HepG2 (cell line): ENCODE data around the gene SIAH2. TPM values are rescaled to one million over a fixed set of nuclear protein-coding genes. Genes with fewer than 3 reads are reported as not detected.
A peak's percentile ranks its signal among the peaks of the same experiment; 100 is the strongest.

Experiments used
- CCAR2 ChIP-seq: fragments of 200-400 bp; formaldehyde crosslinking; optimal IDR thresholded peaks from 2 replicates; pipeline ENCODE3; 2018; ENCODE audit warnings: low read depth, mild to moderate bottlenecking, low read length, moderate library complexity
- CHD2 ChIP-seq: IDR thresholded peaks from 2 replicates; pipeline ENCODE4 v1.6.1; 2011; ENCODE audit warnings: low read depth, low read length, improper control_type of control experiment
- CHD4 ChIP-seq: fragments of 200-600 bp; sonication (generic); IDR thresholded peaks from 2 replicates; pipeline ENCODE4 v1.7.0; 2017; ENCODE audit warnings: mild to moderate bottlenecking, low read length, borderline replicate concordance
- DNMT3B ChIP-seq: conservative IDR thresholded peaks from 2 replicates; pipeline ENCODE4 v1.6.1; 2016; ENCODE audit warnings: missing biosample characterization, control low read depth
- DR1 ChIP-seq: sonication (generic); formaldehyde crosslinking; IDR thresholded peaks from 2 replicates; pipeline ENCODE4 v1.8.0; 2021; ENCODE audit warnings: mild to moderate bottlenecking, missing genetic modification reagents, inconsistent platforms
- NFIB ChIP-seq: sonication (generic); formaldehyde crosslinking; IDR thresholded peaks from 2 replicates; pipeline ENCODE4 v1.9.0; 2021; ENCODE audit warnings: missing genetic modification reagents, mild to moderate bottlenecking, borderline replicate concordance
- NKX3-1 ChIP-seq: sonication (generic); formaldehyde crosslinking; IDR thresholded peaks from 2 replicates; pipeline ENCODE4 v1.5.0; 2020; ENCODE audit warnings: missing genetic modification reagents
- SRSF1 ChIP-seq: fragments of 200-400 bp; formaldehyde crosslinking; optimal IDR thresholded peaks from 2 replicates; pipeline ENCODE3; 2017; ENCODE audit warnings: mild to moderate bottlenecking, low read depth, low read length, moderate library complexity
- ZFP36L1 ChIP-seq: sonication (generic); formaldehyde crosslinking; IDR thresholded peaks from 2 replicates; pipeline ENCODE4 v1.8.0; 2022; ENCODE audit warnings: mild to moderate bottlenecking, missing genetic modification reagents, moderate library complexity
- ZFY ChIP-seq: sonication (generic); formaldehyde crosslinking; IDR thresholded peaks from 2 replicates; pipeline ENCODE4 v1.4.0; 2020; ENCODE audit warnings: missing genetic modification reagents
- ZNF143 ChIP-seq: sonication (generic); formaldehyde crosslinking; IDR thresholded peaks from 2 replicates; pipeline ENCODE4 v1.4.0; 2020; ENCODE audit warnings: missing genetic modification reagents
- ZNF451 ChIP-seq: sonication (generic); formaldehyde crosslinking; IDR thresholded peaks from 2 replicates; pipeline ENCODE4 v1.5.0; 2020; ENCODE audit warnings: mild to moderate bottlenecking, missing genetic modification reagents
- ZNF496 ChIP-seq: sonication (generic); formaldehyde crosslinking; IDR thresholded peaks from 2 replicates; pipeline ENCODE4 v1.8.1; 2023; ENCODE audit warnings: mild to moderate bottlenecking, moderate library complexity, missing genetic modification reagents; ENCODE audit not compliant: insufficient replicate concordance
- ZNF558 ChIP-seq: sonication (generic); formaldehyde crosslinking; IDR thresholded peaks from 2 replicates; pipeline ENCODE4 v1.9.0; 2022; ENCODE audit warnings: mild to moderate bottlenecking, missing genetic modification reagents, borderline replicate concordance
- ZNF660 ChIP-seq: sonication (generic); formaldehyde crosslinking; IDR thresholded peaks from 2 replicates; pipeline ENCODE4 v1.5.1; 2020; ENCODE audit warnings: mild to moderate bottlenecking, low read depth, missing genetic modification reagents, borderline replicate concordance
- ZNF749 ChIP-seq: sonication (generic); formaldehyde crosslinking; IDR thresholded peaks from 2 replicates; pipeline ENCODE4 v1.8.0; 2022; ENCODE audit warnings: mild to moderate bottlenecking, missing genetic modification reagents, moderate library complexity, borderline replicate concordance
- ZNF772 ChIP-seq: sonication (generic); formaldehyde crosslinking; IDR thresholded peaks from 2 replicates; pipeline ENCODE4 v1.5.0; 2020; ENCODE audit warnings: mild to moderate bottlenecking, missing genetic modification reagents
- ZNF883 ChIP-seq: sonication (generic); formaldehyde crosslinking; IDR thresholded peaks from 2 replicates; pipeline ENCODE4 v1.5.1; 2020; ENCODE audit warnings: mild to moderate bottlenecking, missing genetic modification reagents; ENCODE audit errors: not compliant biosample characterization
- polyA plus RNA-seq, 8 experiments: library from polyadenylated mRNA; depleted of rRNA in 3 of 8; stranded (reverse) in 7 of 8; unstranded in 1 of 8; fragments of >200 nt; fragmentation: Illumina TruSeq in 4 of 8; extraction: Trizol in 4 of 8; gene quantifications; 2 replicates each; pipeline versions ENCODE4 v1.2.1 to v1.2.3, GENCODE V29; 2011 to 2016; ENCODE audit warnings: low read depth in 4 of 8, missing spikeins in 1 of 8, mixed read lengths in 1 of 8; ENCODE audit not compliant: insufficient read depth in 1 of 8
- total RNA-seq, 5 experiments: library from RNA; depleted of rRNA; stranded (reverse); fragments of >200 nt; fragmentation: Illumina TruSeq; extraction: Trizol; gene quantifications; 2 replicates each; pipeline ENCODE4 v1.2.3, GENCODE V29; 2016; ENCODE audit warnings: low read depth in 1 of 5
- TF ChIP-seq, protein P1 (sequence below): sonication (generic); formaldehyde crosslinking; IDR thresholded peaks from 2 replicates; pipeline ENCODE4 v1.8.0; 2022; ENCODE audit warnings: missing genetic modification reagents, mild to moderate bottlenecking, moderate library complexity, borderline replicate concordance
- TF ChIP-seq, protein P2 (sequence below): IDR thresholded peaks from 2 replicates; pipeline ENCODE4 v1.6.1; 2016; ENCODE audit warnings: low read depth, borderline replicate concordance
- TF ChIP-seq, protein P3 (sequence below): sonication (generic); formaldehyde crosslinking; IDR thresholded peaks from 2 replicates; pipeline ENCODE4 v1.4.0; 2020; ENCODE audit warnings: missing genetic modification reagents
- TF ChIP-seq, protein P4 (sequence below): sonication (generic); formaldehyde crosslinking; IDR thresholded peaks from 2 replicates; pipeline ENCODE4 v1.4.0; 2020; ENCODE audit warnings: mild to moderate bottlenecking, missing genetic modification reagents

SIAH2 gene
- total and polyA plus RNA-seq, 2 of the 13 experiments (the other 11 are each of a cell fraction or from before 2014, with no cell fraction given): 71.8 to 117 TPM

DNA sequence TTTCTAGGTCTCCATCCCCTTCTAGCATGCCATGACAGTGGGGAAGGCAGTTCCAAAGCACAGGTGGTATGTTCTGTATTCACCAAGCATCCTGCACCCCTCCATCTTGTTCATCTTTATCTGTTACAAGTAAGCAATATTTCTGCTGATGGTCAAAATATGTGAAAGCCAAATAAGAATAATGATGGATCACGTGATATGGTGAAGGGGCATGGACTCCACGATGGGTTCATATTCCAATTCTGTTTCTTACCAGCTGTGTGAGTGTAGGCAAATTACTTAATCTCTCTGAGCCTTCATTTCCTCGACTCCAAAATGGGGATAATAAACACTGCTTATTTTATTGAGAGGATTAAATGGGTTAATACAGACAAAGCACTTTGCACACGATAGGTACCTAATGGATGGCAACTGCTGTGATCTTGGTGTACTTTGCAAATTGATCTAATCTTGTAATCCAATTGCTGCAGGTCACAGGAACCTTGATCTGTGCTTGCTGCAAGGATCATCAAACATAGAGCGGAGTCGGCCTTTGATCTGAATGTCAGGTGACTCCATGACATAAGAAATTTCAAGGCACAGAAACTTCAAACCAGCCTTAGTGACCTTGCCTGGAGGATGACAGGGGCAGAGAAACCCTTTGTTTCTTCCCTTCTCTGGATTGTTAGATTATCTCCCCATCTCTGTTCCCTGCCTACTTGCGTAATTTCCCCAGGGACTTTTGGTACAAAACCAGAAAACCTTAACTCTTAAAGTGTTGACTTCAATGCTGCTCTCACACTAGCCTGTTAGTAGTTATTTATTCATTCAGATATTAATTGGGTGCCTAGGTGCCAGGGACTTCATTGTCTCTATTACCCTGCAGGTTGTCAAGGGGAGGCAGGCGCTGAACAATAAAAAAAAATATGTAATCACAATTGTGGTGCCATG lies 25.8 kb downstream of the SIAH2 start (continued):
- TF ChIP-seq, protein P1, sequence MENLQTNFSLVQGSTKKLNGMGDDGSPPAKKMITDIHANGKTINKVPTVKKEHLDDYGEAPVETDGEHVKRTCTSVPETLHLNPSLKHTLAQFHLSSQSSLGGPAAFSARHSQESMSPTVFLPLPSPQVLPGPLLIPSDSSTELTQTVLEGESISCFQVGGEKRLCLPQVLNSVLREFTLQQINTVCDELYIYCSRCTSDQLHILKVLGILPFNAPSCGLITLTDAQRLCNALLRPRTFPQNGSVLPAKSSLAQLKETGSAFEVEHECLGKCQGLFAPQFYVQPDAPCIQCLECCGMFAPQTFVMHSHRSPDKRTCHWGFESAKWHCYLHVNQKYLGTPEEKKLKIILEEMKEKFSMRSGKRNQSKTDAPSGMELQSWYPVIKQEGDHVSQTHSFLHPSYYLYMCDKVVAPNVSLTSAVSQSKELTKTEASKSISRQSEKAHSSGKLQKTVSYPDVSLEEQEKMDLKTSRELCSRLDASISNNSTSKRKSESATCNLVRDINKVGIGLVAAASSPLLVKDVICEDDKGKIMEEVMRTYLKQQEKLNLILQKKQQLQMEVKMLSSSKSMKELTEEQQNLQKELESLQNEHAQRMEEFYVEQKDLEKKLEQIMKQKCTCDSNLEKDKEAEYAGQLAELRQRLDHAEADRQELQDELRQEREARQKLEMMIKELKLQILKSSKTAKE: peak; percentile 85
- TF ChIP-seq ZNF660 (no peak), ZNF451 (CRISPR knock-in tag) (no peak), NFIB (CRISPR knock-in tag) (no peak), ZNF496 (CRISPR knock-in tag) (no peak), ZFY (CRISPR knock-in tag) (0 out of 2 replicates have a peak, but pooled peaks have one; percentile 8), ZFP36L1 (CRISPR knock-in tag) (no peak), ZNF143 (CRISPR knock-in tag) (no peak), ZNF772 (no peak), NKX3-1 (peak; percentile 67; the same call in 1 of the 2 replicates), CHD4 (peak; percentile 90; the same call in 1 of the 2 replicates), ZNF883 (no peak), ZNF749 (CRISPR knock-in tag) (0 out of 2 replicates have a peak, but pooled peaks have one; percentile 43), CCAR2 (peak; percentile 31), ZNF558 (CRISPR knock-in tag) (no peak), DR1 (CRISPR knock-in tag) (no peak), SRSF1 (no peak), DNMT3B (CRISPR knock-in tag) (no peak), CHD2 (no peak)
- TF ChIP-seq, protein P2, sequence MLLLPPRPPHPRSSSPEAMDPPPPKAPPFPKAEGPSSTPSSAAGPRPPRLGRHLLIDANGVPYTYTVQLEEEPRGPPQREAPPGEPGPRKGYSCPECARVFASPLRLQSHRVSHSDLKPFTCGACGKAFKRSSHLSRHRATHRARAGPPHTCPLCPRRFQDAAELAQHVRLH: no peak
- TF ChIP-seq, protein P3, sequence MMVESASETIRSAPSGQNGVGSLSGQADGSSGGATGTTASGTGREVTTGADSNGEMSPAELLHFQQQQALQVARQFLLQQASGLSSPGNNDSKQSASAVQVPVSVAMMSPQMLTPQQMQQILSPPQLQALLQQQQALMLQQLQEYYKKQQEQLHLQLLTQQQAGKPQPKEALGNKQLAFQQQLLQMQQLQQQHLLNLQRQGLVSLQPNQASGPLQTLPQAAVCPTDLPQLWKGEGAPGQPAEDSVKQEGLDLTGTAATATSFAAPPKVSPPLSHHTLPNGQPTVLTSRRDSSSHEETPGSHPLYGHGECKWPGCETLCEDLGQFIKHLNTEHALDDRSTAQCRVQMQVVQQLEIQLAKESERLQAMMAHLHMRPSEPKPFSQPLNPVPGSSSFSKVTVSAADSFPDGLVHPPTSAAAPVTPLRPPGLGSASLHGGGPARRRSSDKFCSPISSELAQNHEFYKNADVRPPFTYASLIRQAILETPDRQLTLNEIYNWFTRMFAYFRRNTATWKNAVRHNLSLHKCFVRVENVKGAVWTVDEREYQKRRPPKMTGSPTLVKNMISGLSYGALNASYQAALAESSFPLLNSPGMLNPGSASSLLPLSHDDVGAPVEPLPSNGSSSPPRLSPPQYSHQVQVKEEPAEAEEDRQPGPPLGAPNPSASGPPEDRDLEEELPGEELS (CRISPR knock-in tag): peak; percentile 95
- TF ChIP-seq, protein P4, sequence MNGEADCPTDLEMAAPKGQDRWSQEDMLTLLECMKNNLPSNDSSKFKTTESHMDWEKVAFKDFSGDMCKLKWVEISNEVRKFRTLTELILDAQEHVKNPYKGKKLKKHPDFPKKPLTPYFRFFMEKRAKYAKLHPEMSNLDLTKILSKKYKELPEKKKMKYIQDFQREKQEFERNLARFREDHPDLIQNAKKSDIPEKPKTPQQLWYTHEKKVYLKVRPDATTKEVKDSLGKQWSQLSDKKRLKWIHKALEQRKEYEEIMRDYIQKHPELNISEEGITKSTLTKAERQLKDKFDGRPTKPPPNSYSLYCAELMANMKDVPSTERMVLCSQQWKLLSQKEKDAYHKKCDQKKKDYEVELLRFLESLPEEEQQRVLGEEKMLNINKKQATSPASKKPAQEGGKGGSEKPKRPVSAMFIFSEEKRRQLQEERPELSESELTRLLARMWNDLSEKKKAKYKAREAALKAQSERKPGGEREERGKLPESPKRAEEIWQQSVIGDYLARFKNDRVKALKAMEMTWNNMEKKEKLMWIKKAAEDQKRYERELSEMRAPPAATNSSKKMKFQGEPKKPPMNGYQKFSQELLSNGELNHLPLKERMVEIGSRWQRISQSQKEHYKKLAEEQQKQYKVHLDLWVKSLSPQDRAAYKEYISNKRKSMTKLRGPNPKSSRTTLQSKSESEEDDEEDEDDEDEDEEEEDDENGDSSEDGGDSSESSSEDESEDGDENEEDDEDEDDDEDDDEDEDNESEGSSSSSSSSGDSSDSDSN: 0 out of 2 replicates have a peak, but pooled peaks have one; percentile 7
